HepG2 (cell line): Measurements from ENCODE around the gene TMEM14B. TPM values are rescaled to one million over a fixed set of nuclear protein-coding genes. Genes with fewer than 3 reads are reported as not detected.

Experiments used
- ARID4A ChIP-seq: sonication (generic); formaldehyde crosslinking; IDR thresholded peaks from 2 replicates; pipeline ENCODE4 v1.5.0; 2020; ENCODE audit warnings: mild to moderate bottlenecking, missing genetic modification reagents, borderline replicate concordance
- ARNT ChIP-seq: fragments of 450-650 bp; IDR thresholded peaks from 2 replicates; pipeline ENCODE4 v1.6.1; 2017
- ATM ChIP-seq: fragments of 450-650 bp; IDR thresholded peaks from 2 replicates; pipeline ENCODE4 v1.7.1; 2017; ENCODE audit warnings: mild to moderate bottlenecking, borderline replicate concordance
- CREBL2 ChIP-seq: sonication (generic); formaldehyde crosslinking; IDR thresholded peaks from 2 replicates; pipeline ENCODE4 v1.8.1; 2023; ENCODE audit warnings: missing genetic modification reagents, mild to moderate bottlenecking, borderline replicate concordance
- EEA1 ChIP-seq: sonication (generic); formaldehyde crosslinking; IDR thresholded peaks from 2 replicates; pipeline ENCODE4 v1.5.1; 2020; ENCODE audit warnings: mild to moderate bottlenecking, missing genetic modification reagents, borderline replicate concordance
- FLYWCH1 ChIP-seq: sonication (generic); formaldehyde crosslinking; IDR thresholded peaks from 2 replicates; pipeline ENCODE4 v1.8.1; 2023; ENCODE audit warnings: mild to moderate bottlenecking, missing genetic modification reagents
- GRHL1 ChIP-seq: sonication (generic); formaldehyde crosslinking; conservative IDR thresholded peaks from 2 replicates; pipeline ENCODE4 v1.8.0; 2022; ENCODE audit warnings: missing genetic modification reagents
- HNRNPK ChIP-seq: fragments of 200-400 bp; formaldehyde crosslinking; IDR thresholded peaks from 2 replicates; pipeline ENCODE4 v1.6.1; 2018; ENCODE audit warnings: low read length, low read depth, moderate library complexity, mild to moderate bottlenecking; ENCODE audit not compliant: poor library complexity, severe bottlenecking
- MYNN ChIP-seq: sonication (generic); formaldehyde crosslinking; IDR thresholded peaks from 2 replicates; pipeline ENCODE4 v1.4.0; 2020; ENCODE audit warnings: mild to moderate bottlenecking, low read depth, missing genetic modification reagents
- NBN ChIP-seq: fragments of 450-650 bp; conservative IDR thresholded peaks from 2 replicates; pipeline ENCODE4 v1.6.1; 2017
- NONO ChIP-seq, 2 experiments: fragments of 450-650 bp in 1 of 2; sonication (generic) in 1 of 2; formaldehyde crosslinking in 1 of 2; IDR thresholded peaks in 1 of 2; conservative IDR thresholded peaks in 1 of 2; 2 replicates each; pipeline versions ENCODE4 v1.6.1 to v1.8.0; 2017 to 2022; ENCODE audit warnings: mild to moderate bottlenecking in 1 of 2, missing genetic modification reagents in 1 of 2, moderate library complexity in 1 of 2
- NR2F2 ChIP-seq: IDR thresholded peaks from 2 replicates; pipeline ENCODE4 v1.6.1; 2012; ENCODE audit warnings: low read depth, inconsistent platforms, borderline replicate concordance
- POGK ChIP-seq: sonication (generic); formaldehyde crosslinking; conservative IDR thresholded peaks from 2 replicates; pipeline ENCODE4 v1.8.0; 2022; ENCODE audit warnings: mild to moderate bottlenecking, moderate library complexity, missing genetic modification reagents
- TCF12 ChIP-seq, 2 experiments: fragments of 450-650 bp in 1 of 2; sonication (generic) in 1 of 2; formaldehyde crosslinking in 1 of 2; IDR thresholded peaks; 2 replicates each; pipeline versions ENCODE4 v1.6.1 to v1.8.0; 2017 to 2022; ENCODE audit warnings: antibody characterized with exemption in 1 of 2, mild to moderate bottlenecking in 1 of 2, missing genetic modification reagents in 1 of 2, moderate library complexity in 1 of 2
- TGIF2 ChIP-seq: IDR thresholded peaks from 2 replicates; pipeline ENCODE4 v1.6.1; 2016; ENCODE audit warnings: control low read depth, missing compliant biosample characterization
- ZBTB10 ChIP-seq: sonication (generic); formaldehyde crosslinking; IDR thresholded peaks from 2 replicates; pipeline ENCODE4 v1.4.0; 2020; ENCODE audit warnings: missing genetic modification reagents, borderline replicate concordance
- ZNF143 ChIP-seq: sonication (generic); formaldehyde crosslinking; IDR thresholded peaks from 2 replicates; pipeline ENCODE4 v1.4.0; 2020; ENCODE audit warnings: missing genetic modification reagents
- ZNF20 ChIP-seq: sonication (generic); formaldehyde crosslinking; IDR thresholded peaks from 2 replicates; pipeline ENCODE4 v1.4.0; 2020; ENCODE audit warnings: mild to moderate bottlenecking, moderate library complexity, missing genetic modification reagents
- polyA plus RNA-seq, 8 experiments: library from polyadenylated mRNA; depleted of rRNA in 3 of 8; stranded (reverse) in 7 of 8; unstranded in 1 of 8; fragments of >200 nt; fragmentation: Illumina TruSeq in 4 of 8; extraction: Trizol in 4 of 8; gene quantifications; 2 replicates each; pipeline versions ENCODE4 v1.2.1 to v1.2.3, GENCODE V29; 2011 to 2016; ENCODE audit warnings: low read depth in 4 of 8, missing spikeins in 1 of 8, mixed read lengths in 1 of 8; ENCODE audit not compliant: insufficient read depth in 1 of 8
- total RNA-seq, 5 experiments: library from RNA; depleted of rRNA; stranded (reverse); fragments of >200 nt; fragmentation: Illumina TruSeq; extraction: Trizol; gene quantifications; 2 replicates each; pipeline ENCODE4 v1.2.3, GENCODE V29; 2016; ENCODE audit warnings: low read depth in 1 of 5

Gene TMEM14B
- total and polyA plus RNA-seq, 2 of the 13 experiments (the other 11 are each of a cell fraction or from before 2014, with no cell fraction given), result 133 to 200 TPM

GRCh38 chr6:10721850-10722569 is 25.6 kb upstream of the TMEM14B start (continued):
- TF ChIP-seq ZBTB10 (CRISPR knock-in tag) (no peak), TCF12 (IDR thresholded peaks at IDR 0.05) (no peak), TCF12 (CRISPR knock-in tag; IDR thresholded peaks at IDR 0.05) (no peak), TGIF2 (CRISPR knock-in tag) (0 out of 2 replicates have a peak, but pooled peaks have one; percentile 21), POGK (CRISPR knock-in tag) (no peak), ZNF143 (CRISPR knock-in tag) (no peak), HNRNPK (no peak), ARID4A (CRISPR knock-in tag) (no peak), MYNN (CRISPR knock-in tag) (no peak), NR2F2 (peak; percentile 33), ATM (no peak), ARNT (no peak), NONO (IDR thresholded peaks at IDR 0.05) (no peak), NONO (CRISPR knock-in tag; conservative IDR thresholded peaks at IDR 0.05) (no peak), CREBL2 (CRISPR knock-in tag) (no peak), FLYWCH1 (no peak), ZNF20 (CRISPR knock-in tag) (no peak), GRHL1 (CRISPR knock-in tag) (no peak), EEA1 (CRISPR knock-in tag) (0 out of 2 replicates have a peak, but pooled peaks have one; percentile 51), NBN (no peak)
